Caco-2 (cell line): Measurements from ENCODE around the gene NKAIN2. TPM values are rescaled to one million over a fixed set of nuclear protein-coding genes. Genes with fewer than 3 reads are reported as not detected.

Experiments used
- BruUV-seq: library from RNA; stranded (reverse); fragments of 400-500 nt; replicated peaks from 2 replicates; lab custom pipeline; 2021; lab: Mats Ljungman, UMichigan
- CTCF ChIA-PET: fragments of 300-600 bp; sonication (Branson Sonifier 250); formaldehyde crosslinking; loops from one replicate; lab custom pipeline; 2022; ENCODE audit warnings: antibody characterized with exemption; lab: Charles Lee
- POLR2A ChIA-PET: fragments of 300-600 bp; sonication (Branson Sonifier 250); formaldehyde crosslinking; loops from one replicate; lab custom pipeline; 2022; ENCODE audit warnings: antibody characterized with exemption; lab: Charles Lee
- DNase-seq, 2 experiments: peaks; one replicate each; pipeline versions ENCODE4 v3.0.0 to v3.0.0-alpha.2; 2020 to 2022
- H3K27me3 ChIP-seq: replicated peaks from 2 replicates; pipeline ENCODE4 v1.6.0; 2011; ENCODE audit warnings: low read length; ENCODE audit not compliant: control insufficient read depth, insufficient read depth
- H3K36me3 ChIP-seq: 2 replicates; pipeline ENCODE4 v1.5.1; 2011; ENCODE audit warnings: low read length; ENCODE audit not compliant: control insufficient read depth, insufficient read depth
- H3K4me1 ChIP-seq: fragments of 250-450 bp; sonication (Bioruptor Pico); 2 replicates; pipeline ENCODE4 v1.5.1; 2020; ENCODE audit warnings: mild to moderate bottlenecking
- H3K4me3 ChIP-seq: 2 replicates; pipeline ENCODE4 v1.5.1; 2011; ENCODE audit warnings: low read depth, mild to moderate bottlenecking, control low read depth, low read length
- H3K9me3 ChIP-seq: fragments of 250-450 bp; sonication (Bioruptor Pico); 2 replicates; pipeline ENCODE4 v1.5.1; 2020; ENCODE audit warnings: mild to moderate bottlenecking, moderate library complexity
- H3K27ac Mint-ChIP-seq: one replicate; pipeline ENCODE4 v1.8.0; 2022; ENCODE audit warnings: mixed read lengths; ENCODE audit not compliant: unreplicated experiment
- H3K27me3 Mint-ChIP-seq: one replicate; pipeline ENCODE4 v1.8.0; 2022; ENCODE audit warnings: mixed read lengths; ENCODE audit not compliant: insufficient read depth, unreplicated experiment
- H3K36me3 Mint-ChIP-seq: one replicate; pipeline ENCODE4 v1.8.0; 2022; ENCODE audit warnings: mild to moderate bottlenecking, mixed read lengths; ENCODE audit not compliant: insufficient read depth, unreplicated experiment
- H3K4me1 Mint-ChIP-seq: one replicate; pipeline ENCODE4 v1.8.0; 2022; ENCODE audit warnings: low read depth, mixed read lengths; ENCODE audit not compliant: unreplicated experiment
- H3K4me3 Mint-ChIP-seq: one replicate; pipeline ENCODE4 v1.8.0; 2022; ENCODE audit warnings: mild to moderate bottlenecking, moderate library complexity, mixed read lengths; ENCODE audit not compliant: unreplicated experiment
- H3K9me3 Mint-ChIP-seq: one replicate; pipeline ENCODE4 v1.8.0; 2022; ENCODE audit warnings: mixed read lengths; ENCODE audit not compliant: unreplicated experiment
- CTCF ChIP-seq, 2 experiments: fragments of 200-600 bp in 1 of 2; IDR thresholded peaks; 1 replicate in 1 of 2; 2 replicates in 1 of 2; pipeline versions ENCODE4 v1.5.1 to v1.8.0; 2011 to 2022; ENCODE audit warnings: antibody characterized with exemption in 1 of 2, control low read depth in 1 of 2, inconsistent platforms in 1 of 2, low read depth in 1 of 2, low read length in 1 of 2, mild to moderate bottlenecking in 1 of 2, moderate library complexity in 1 of 2; ENCODE audit not compliant: insufficient read depth in 1 of 2, severe bottlenecking in 1 of 2, unreplicated experiment in 1 of 2
- intact Hi-C: fragments of 100-400 bp; cut with micrococcal nuclease; formaldehyde crosslinking; loops from one replicate; pipeline ENCODE4 v1.10.0; 2022; ENCODE audit not compliant: unreplicated experiment
- total RNA-seq: library from RNA; stranded (reverse); gene quantifications from 2 replicates; pipeline ENCODE4 v1.2.3, GENCODE V29; 2022

Gene NKAIN2
- total RNA-seq, 1 experiment from 2014 or later: not detected

- Histone ChIP-seq H3K36me3 (no peaks in the 10 kb centered on the region), H3K4me3 (no peak overlapping the region), H3K4me1 (no peaks in the 10 kb centered on the region), H3K27me3 (no peaks in the 10 kb centered on the region), H3K9me3 (no peaks in the 10 kb centered on the region)
- CTCF ChIA-PET: no interaction called here
- POLR2A ChIA-PET: no interaction called here
- Mint-ChIP-seq H3K36me3 (no peaks in the 10 kb centered on the region), H3K9me3 (no peaks in the 10 kb centered on the region), H3K4me1 (no peaks in the 10 kb centered on the region), H3K4me3 (no peak overlapping the region), H3K27ac (no peak overlapping the region), H3K27me3 (no peaks in the 10 kb centered on the region)
- no TSS peak for BruUV-seq
- intact Hi-C loops: no loop called here
- DNase-seq: no peak
- no peak for TF ChIP-seq CTCF (IDR thresholded peaks at IDR 0.05; ENCODE audit: insufficient read depth in 1 of 2, low read depth in 1 of 2, low read length in 1 of 2, severe bottlenecking in 1 of 2, unreplicated experiment in 1 of 2)
Observed at GRCh38 chr6:124857746-124858145, 1054.1 kb downstream of the NKAIN2 start.

DNA sequence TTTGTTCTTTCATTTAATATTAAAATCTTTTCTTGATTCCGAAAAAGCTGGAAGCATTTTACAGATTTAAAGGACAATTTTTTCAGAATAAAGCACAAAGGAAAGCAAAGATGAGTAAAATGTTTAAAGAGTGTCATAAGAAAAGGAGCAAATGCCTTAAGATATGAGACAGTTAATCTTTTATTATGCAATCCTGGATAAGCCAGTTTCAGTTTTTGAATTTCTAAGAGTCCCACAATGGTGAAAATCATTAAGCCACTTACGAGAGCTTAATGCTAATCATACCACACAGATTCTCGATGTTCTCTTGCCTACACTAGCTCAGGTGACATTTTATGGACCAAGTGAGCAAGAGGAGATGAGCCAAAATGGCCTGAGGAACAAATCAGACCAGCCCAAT, 1054.9 kb downstream of the NKAIN2 start:
- Mint-ChIP-seq H3K9me3 (no peaks in the 10 kb centered on the region), H3K36me3 (no peaks in the 10 kb centered on the region), H3K27ac (no peak overlapping the region), H3K4me3 (no peak overlapping the region), H3K4me1 (no peaks in the 10 kb centered on the region), H3K27me3 (no peaks in the 10 kb centered on the region)
- Histone ChIP-seq H3K4me3 (no peak overlapping the region), H3K9me3 (no peaks in the 10 kb centered on the region), H3K4me1 (no peaks in the 10 kb centered on the region), H3K36me3 (no peaks in the 10 kb centered on the region), H3K27me3 (no peaks in the 10 kb centered on the region)
- intact Hi-C loops: no loop called here
- ChIA-PET POLR2A (no interaction called here), CTCF (no interaction called here)
- no peak for DNase-seq
- no peak for TF ChIP-seq CTCF (IDR thresholded peaks at IDR 0.05; ENCODE audit: insufficient read depth in 1 of 2, low read depth in 1 of 2, low read length in 1 of 2, severe bottlenecking in 1 of 2, unreplicated experiment in 1 of 2)
- BruUV-seq: no TSS peak

- H3K4me3 Mint-ChIP-seq: no peak overlapping the region
- POLR2A ChIA-PET: no interaction called here
- intact Hi-C loops: no loop called here
- Histone ChIP-seq H3K4me3 (no peak overlapping the region), H3K4me1 (no peaks in the 10 kb centered on the region), H3K9me3 (no peaks in the 10 kb centered on the region), H3K27me3 (no peaks in the 10 kb centered on the region), H3K36me3 (no peaks in the 10 kb centered on the region)
- H3K4me1 Mint-ChIP-seq: no peaks in the 10 kb centered on the region
- H3K36me3 Mint-ChIP-seq: no peaks in the 10 kb centered on the region
- CTCF ChIA-PET: no interaction called here
- H3K27ac Mint-ChIP-seq: no peak overlapping the region
- H3K27me3 Mint-ChIP-seq: no peaks in the 10 kb centered on the region
- no peaks in the 10 kb centered on the region for H3K9me3 Mint-ChIP-seq
- TF ChIP-seq CTCF (IDR thresholded peaks at IDR 0.05; ENCODE audit: insufficient read depth in 1 of 2, low read depth in 1 of 2, low read length in 1 of 2, severe bottlenecking in 1 of 2, unreplicated experiment in 1 of 2): no peak
- no TSS peak for BruUV-seq
- DNase-seq: no peak
Observed at GRCh38 chr6:124859366-124859765, 1055.7 kb downstream of the NKAIN2 start.
